HG02884 (cell line): ENCODE data around the gene SMAGP.
"Not testable (repeated sequence)": the region's sequence is repeated elsewhere in the genome, so short reads cannot be mapped to it uniquely, and the experiment has no call there.

Source experiments
- ATAC-seq: cut with Tn5 transposase; IDR thresholded peaks from one replicate; pipeline ENCODE4 v1.9.1; 2021; ENCODE audit warnings: mild to moderate bottlenecking, moderate library complexity; ENCODE audit not compliant: unreplicated experiment

Gene SMAGP

GRCh38 chr12:51265024-51265423 is 5.2 kb downstream of the SMAGP start:
- no peak for ATAC-seq

GRCh38 chr12:51264297-51264696 is 5.9 kb downstream of the SMAGP start:
- ATAC-seq = no peak

GRCh38 chr12:51263341-51263740 is 6.9 kb downstream of the SMAGP start:
- no peak for ATAC-seq

- ATAC-seq = no peak
These were observed 7.4 kb downstream of the SMAGP start for GRCh38 chr12:51262758-51263177.

GRCh38 chr12:51259600-51259999 is 10.6 kb downstream of the SMAGP start:
- ATAC-seq = not testable (repeated sequence)

GRCh38 chr12:51254536-51254935 is 15.7 kb downstream of the SMAGP start:
- ATAC-seq = no peak

- no peak for ATAC-seq
These were observed 16.9 kb downstream of the SMAGP start for GRCh38 chr12:51253276-51253675.

GRCh38 chr12:51247523-51248206 is 22.6 kb downstream of the SMAGP start:
- ATAC-seq = no peak

GRCh38 chr12:51246254-51246853 is 23.9 kb downstream of the SMAGP start:
- no peak for ATAC-seq

- ATAC-seq = no peak
These were observed 24.6 kb downstream of the SMAGP start for GRCh38 chr12:51245476-51246253.

- ATAC-seq = no peak
These were observed 25.9 kb downstream of the SMAGP start for GRCh38 chr12:51244269-51244668.

GRCh38 chr12:51242876-51243275 is 27.3 kb downstream of the SMAGP start:
- no peak for ATAC-seq

GRCh38 chr12:51242120-51242519 is 28.1 kb downstream of the SMAGP start:
- no peak for ATAC-seq

GRCh38 chr12:51240971-51241370 is 29.2 kb downstream of the SMAGP start:
- no peak for ATAC-seq

- ATAC-seq = peak; percentile 89
These were observed 31.5 kb downstream of the SMAGP start, which contains the start of gene DAZAP2 for GRCh38 chr12:51238510-51239334. Gene DAZAP2, plus strand, starts transcription at chr12:51238826. Its CDS starts 82 bp downstream, at chr12:51238908.

GRCh38 chr12:51238037-51238509 is 32.1 kb downstream of the SMAGP start:
- ATAC-seq = no peak

- no peak for ATAC-seq
These were observed 35.7 kb downstream of the SMAGP start for GRCh38 chr12:51234530-51234929.

GRCh38 chr12:51232642-51233041 is 37.6 kb downstream of the SMAGP start:
- ATAC-seq = no peak

GRCh38 chr12:51229116-51229809 is 41.0 kb downstream of the SMAGP start:
- ATAC-seq = no peak

- ATAC-seq = no peak
These were observed 42.3 kb downstream of the SMAGP start for GRCh38 chr12:51227962-51228361.
